Sigmoid colon (tissue), 7 donors: ENCODE results near the gene SCFD1. TPM values are rescaled to one million over a fixed set of nuclear protein-coding genes. Genes with fewer than 3 reads are reported as not detected.

Source experiments
- DNase-seq: peaks from one replicate; pipeline ENCODE4 v3.0.0-alpha.2; 2019
- H3K27ac ChIP-seq, 4 donors: fragments of 200-600 bp; sonication (generic); one replicate each; pipeline ENCODE4 v1.5.1; 2016 to 2019; ENCODE audit warnings: mild to moderate bottlenecking in 1 of 4
- H3K27me3 ChIP-seq, 3 donors: fragments of 200-600 bp; sonication (generic); one replicate each; pipeline ENCODE4 v1.5.1; 2019; ENCODE audit warnings: mild to moderate bottlenecking in 1 of 3
- H3K36me3 ChIP-seq, 4 donors: fragments of 200-600 bp; sonication (generic); one replicate each; pipeline ENCODE4 v1.5.1; 2016 to 2019
- H3K4me1 ChIP-seq, 4 donors: fragments of 200-600 bp; sonication (generic); one replicate each; pipeline ENCODE4 v1.5.1; 2017 to 2019
- H3K4me3 ChIP-seq, 4 donors: fragments of 200-600 bp; sonication (generic); one replicate each; pipeline ENCODE4 v1.5.1; 2017 to 2019; ENCODE audit warnings: mild to moderate bottlenecking in 2 of 4, moderate library complexity in 1 of 4
- H3K9me3 ChIP-seq, 4 donors: fragments of 200-600 bp in 3 of 4; sonication (generic) in 3 of 4; one replicate each; pipeline versions ENCODE4 v1.5.1 to v1.6.1; 2013 to 2019
- EP300 ChIP-seq, 4 donors: sonication (generic); formaldehyde crosslinking; IDR thresholded peaks; one replicate each; pipeline ENCODE4 v1.6.1; 2017; ENCODE audit warnings: antibody characterized with exemption in 4 of 4
- POLR2A ChIP-seq, 2 donors: fragments of 450-650 bp; IDR thresholded peaks; one replicate each; pipeline ENCODE4 v1.6.1; 2016; ENCODE audit warnings: antibody characterized with exemption in 2 of 2, mild to moderate bottlenecking in 2 of 2, moderate library complexity in 2 of 2
- POLR2AphosphoS5 ChIP-seq, 4 donors: sonication (generic); formaldehyde crosslinking; IDR thresholded peaks; one replicate each; pipeline ENCODE4 v1.6.1; 2017; ENCODE audit warnings: antibody characterized with exemption in 4 of 4
- WGBS, 2 donors: extraction: QIAGEN DNeasy Blood & Tissue Kit; methylation state at CpG; one replicate each; pipeline ENCODE4 v1.1.7; 2013; 5-methylcytosine and 5-hydroxymethylcytosine counted together
- intact Hi-C: fragments of 100-400 bp; cut with DNase I; formaldehyde crosslinking; loops from one replicate; pipeline ENCODE4 v1.15.1; 2023
- polyA plus RNA-seq, 3 donors: library from polyadenylated mRNA; stranded (reverse); fragments of 200-250 nt; gene quantifications; one replicate each; pipeline ENCODE4 v1.2.3, GENCODE V29; 2013
- total RNA-seq, 4 donors: library from RNA; depleted of rRNA; stranded (reverse); fragments of >200 nt; gene quantifications; one replicate each; pipeline ENCODE4 v1.1.0, GENCODE V29; 2016
- TF ChIP-seq, protein P1 (sequence below), 4 experiments: fragments of 450-650 bp in 3 of 4; fragments of 200-600 bp in 1 of 4; IDR thresholded peaks; one replicate each; pipeline ENCODE4 v1.5.1; 2016 to 2019; ENCODE audit warnings: antibody characterized with exemption in 4 of 4, mild to moderate bottlenecking in 3 of 4, moderate library complexity in 2 of 4
- donor health status: healthy with polysubstance abuse.
- donor health status: Bipolar disorder and iron deficiency.
- donor health status: healthy.

Gene SCFD1
- total and polyA plus RNA-seq, 7 donors: 36.1 to 86.1 (median 60.7) TPM

DNA sequence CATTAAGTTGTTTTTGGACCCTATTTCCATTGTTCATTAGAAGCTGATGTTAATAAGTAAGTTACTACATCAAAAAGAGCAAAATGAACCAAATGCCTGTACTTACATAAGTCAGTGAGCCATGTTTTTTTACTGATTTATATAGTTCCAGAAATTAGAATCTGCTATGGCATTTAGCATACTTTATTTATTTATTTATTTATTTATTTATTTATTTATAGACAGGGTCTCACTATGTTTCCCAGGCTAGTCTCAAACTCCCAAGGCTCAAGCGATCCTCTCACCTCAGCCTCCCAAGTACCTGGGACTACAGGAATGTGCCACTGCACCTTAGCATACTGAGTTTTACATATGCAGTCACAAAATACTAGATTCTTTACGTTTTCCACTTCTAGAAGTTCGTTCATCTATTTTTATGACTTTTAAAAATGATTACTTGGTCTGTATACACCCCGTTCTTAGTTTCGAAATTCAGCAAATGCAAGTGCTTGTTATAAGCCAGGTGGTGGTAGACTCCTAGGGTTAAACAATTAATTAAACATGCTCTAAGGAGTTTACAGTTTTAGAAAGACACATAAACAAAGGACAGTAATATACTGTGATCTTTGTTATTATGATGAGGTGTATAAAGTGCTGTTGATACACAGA lies 69.8 kb downstream of the SCFD1 start:
- Histone ChIP-seq H3K27me3 (no peaks in the 10 kb centered on the region), H3K4me1 (no peaks in the 10 kb centered on the region), H3K4me3 (no peak overlapping the region), H3K9me3 (no peaks in the 10 kb centered on the region), H3K36me3 (peaks cover 0 to 22% (median 4%) of the 10 kb centered on the region in 4 donors), H3K27ac (no peak overlapping the region)
- TF ChIP-seq POLR2A (IDR thresholded peaks at IDR 0.05): no peak
- no peak for TF ChIP-seq EP300 (IDR thresholded peaks at IDR 0.05)
- TF ChIP-seq POLR2AphosphoS5 (IDR thresholded peaks at IDR 0.05): no peak
- TF ChIP-seq, protein P1, sequence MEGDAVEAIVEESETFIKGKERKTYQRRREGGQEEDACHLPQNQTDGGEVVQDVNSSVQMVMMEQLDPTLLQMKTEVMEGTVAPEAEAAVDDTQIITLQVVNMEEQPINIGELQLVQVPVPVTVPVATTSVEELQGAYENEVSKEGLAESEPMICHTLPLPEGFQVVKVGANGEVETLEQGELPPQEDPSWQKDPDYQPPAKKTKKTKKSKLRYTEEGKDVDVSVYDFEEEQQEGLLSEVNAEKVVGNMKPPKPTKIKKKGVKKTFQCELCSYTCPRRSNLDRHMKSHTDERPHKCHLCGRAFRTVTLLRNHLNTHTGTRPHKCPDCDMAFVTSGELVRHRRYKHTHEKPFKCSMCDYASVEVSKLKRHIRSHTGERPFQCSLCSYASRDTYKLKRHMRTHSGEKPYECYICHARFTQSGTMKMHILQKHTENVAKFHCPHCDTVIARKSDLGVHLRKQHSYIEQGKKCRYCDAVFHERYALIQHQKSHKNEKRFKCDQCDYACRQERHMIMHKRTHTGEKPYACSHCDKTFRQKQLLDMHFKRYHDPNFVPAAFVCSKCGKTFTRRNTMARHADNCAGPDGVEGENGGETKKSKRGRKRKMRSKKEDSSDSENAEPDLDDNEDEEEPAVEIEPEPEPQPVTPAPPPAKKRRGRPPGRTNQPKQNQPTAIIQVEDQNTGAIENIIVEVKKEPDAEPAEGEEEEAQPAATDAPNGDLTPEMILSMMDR (IDR thresholded peaks at IDR 0.05): no peak
- intact Hi-C loops: no loop called here
- no peak for DNase-seq
- WGBS, 2 donors: 94% methylated on average over 5 of the region's 5 CpGs

DNA sequence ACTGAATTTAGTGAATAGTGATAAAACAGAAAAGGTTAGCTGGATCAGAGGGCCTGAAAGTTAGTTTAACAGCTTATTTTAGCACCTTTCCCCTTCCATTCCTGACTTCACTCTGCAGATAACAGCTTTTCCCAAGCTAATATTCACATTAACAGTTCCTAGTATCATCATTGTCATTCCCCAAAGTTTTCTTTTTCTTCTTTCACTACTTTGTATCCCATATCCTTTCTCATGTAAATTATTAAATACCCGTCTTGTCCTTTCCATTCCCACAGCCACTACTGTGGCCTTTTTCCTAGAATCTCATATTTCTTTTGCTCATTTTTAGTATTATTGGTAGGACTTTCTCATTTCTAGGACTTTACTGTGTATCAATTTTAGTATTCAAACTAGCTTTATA lies 70.5 kb downstream of the SCFD1 start:
- Histone ChIP-seq H3K4me3 (no peak overlapping the region), H3K9me3 (no peaks in the 10 kb centered on the region), H3K27me3 (no peaks in the 10 kb centered on the region), H3K36me3 (peaks cover 0 to 28% (median 4%) of the 10 kb centered on the region in 4 donors), H3K27ac (no peak overlapping the region), H3K4me1 (no peaks in the 10 kb centered on the region)
- intact Hi-C loops: no loop called here
- no peak for TF ChIP-seq EP300 (IDR thresholded peaks at IDR 0.05)
- DNase-seq: no peak
- 97 to 99% methylated on average over 1 of the region's 1 CpG for whole genome bisulfite sequencing, 2 donors

DNA sequence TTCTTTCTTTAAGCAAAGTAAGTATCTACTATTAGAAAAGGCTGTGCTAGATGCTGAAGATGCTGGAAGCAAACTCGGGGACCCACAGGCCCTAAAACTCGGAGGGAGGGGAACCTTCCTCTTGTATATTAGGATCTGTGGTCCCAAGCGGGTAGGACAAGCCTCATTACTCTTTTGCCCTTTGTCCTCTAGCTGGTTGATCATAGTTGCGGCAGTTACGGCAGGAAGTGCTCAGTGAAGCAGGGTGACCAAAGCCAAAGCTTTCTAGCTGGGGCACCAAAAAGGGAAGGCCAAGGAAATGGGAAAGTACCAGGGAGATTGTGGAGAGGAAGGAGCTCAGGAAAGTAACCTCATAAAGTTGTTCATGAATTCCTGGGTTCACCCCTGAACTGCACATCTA lies 76.3 kb downstream of the SCFD1 start:
- 30 to 69% methylated on average over 5 of the region's 5 CpGs for WGBS, 2 donors
- no peak for DNase-seq
- no peak overlapping the region for H3K4me3 ChIP-seq

DNA sequence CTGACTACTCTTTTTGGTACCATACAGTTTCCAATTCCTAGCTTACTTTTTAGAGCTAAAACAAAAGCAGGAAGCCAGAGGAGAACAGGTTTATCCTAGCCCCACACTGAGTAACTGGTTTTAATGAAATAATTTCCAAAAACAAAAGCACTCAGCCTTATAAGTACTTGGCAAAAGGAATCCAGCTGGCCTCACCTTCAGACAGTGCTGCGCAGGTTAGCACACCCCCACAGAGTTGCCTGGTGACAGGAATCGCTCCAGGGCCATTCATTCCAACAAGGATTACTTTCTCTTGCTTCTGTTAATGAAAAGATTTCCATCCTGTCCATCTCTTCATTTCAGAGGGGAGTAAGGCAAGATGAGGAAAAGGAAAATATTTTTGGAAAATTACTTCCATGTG lies 84.6 kb downstream of the SCFD1 start:
- Histone ChIP-seq H3K4me1 (peaks cover 0 to 12% (median 3%) of the 10 kb centered on the region in 4 donors), H3K9me3 (no peaks in the 10 kb centered on the region), H3K4me3 (no peak overlapping the region), H3K27ac (no peak overlapping the region), H3K27me3 (no peaks in the 10 kb centered on the region), H3K36me3 (peaks cover 0 to 41% (median 7%) of the 10 kb centered on the region in 4 donors)
- TF ChIP-seq POLR2A (IDR thresholded peaks at IDR 0.05) (no peak), POLR2AphosphoS5 (IDR thresholded peaks at IDR 0.05) (no peak), EP300 (IDR thresholded peaks at IDR 0.05) (no peak)
- TF ChIP-seq, protein P1 (IDR thresholded peaks at IDR 0.05): no peak
- intact Hi-C loops: no loop called here
- 92 to 93% methylated on average over 2 of the region's 2 CpGs for WGBS, 2 donors
- no peak for DNase-seq

More for the DNA sequence above, 76.3 kb downstream of the SCFD1 start:
- TF ChIP-seq POLR2A (IDR thresholded peaks at IDR 0.05): no peak
- TF ChIP-seq EP300 (IDR thresholded peaks at IDR 0.05): no peak
- TF ChIP-seq POLR2AphosphoS5 (IDR thresholded peaks at IDR 0.05): no peak
- TF ChIP-seq, protein P1 (IDR thresholded peaks at IDR 0.05): no peak
- Histone ChIP-seq H3K27me3 (no peaks in the 10 kb centered on the region), H3K4me1 (peaks cover 0 to 12% (median 5%) of the 10 kb centered on the region in 4 donors), H3K9me3 (no peaks in the 10 kb centered on the region), H3K36me3 (peaks cover 0 to 56% (median 8%) of the 10 kb centered on the region in 4 donors), H3K27ac (no peak overlapping the region)
- intact Hi-C loops: no loop called here

DNA sequence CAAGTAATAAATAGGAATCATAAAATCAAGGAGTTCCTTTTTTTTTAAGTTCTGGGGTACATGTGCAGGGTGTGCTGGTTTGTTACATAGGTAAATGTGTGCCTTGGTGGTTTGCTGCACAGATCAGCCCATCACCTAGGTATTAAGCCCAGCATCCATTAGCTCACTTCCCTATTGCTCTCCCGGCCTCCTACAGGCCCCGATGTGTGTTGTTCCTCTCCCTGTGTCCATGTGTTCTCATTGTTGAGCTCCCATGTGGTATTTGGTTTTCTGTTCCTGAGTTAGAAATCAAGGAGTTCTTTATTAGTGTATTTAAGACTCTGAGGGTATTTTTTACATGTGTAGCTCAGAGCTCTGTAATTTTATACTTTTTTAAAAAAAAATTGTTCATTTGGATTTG lies 86.0 kb downstream of the SCFD1 start:
- H3K4me3 ChIP-seq: no peak overlapping the region
- H3K27me3 ChIP-seq: no peaks in the 10 kb centered on the region
- intact Hi-C loops: no loop called here
- H3K36me3 ChIP-seq: peaks cover 0 to 31% (median 7%) of the 10 kb centered on the region in 4 donors
- no peak overlapping the region for H3K27ac ChIP-seq
- TF ChIP-seq, protein P1 (IDR thresholded peaks at IDR 0.05): no peak
- no peak for TF ChIP-seq EP300 (IDR thresholded peaks at IDR 0.05)
- TF ChIP-seq POLR2A (IDR thresholded peaks at IDR 0.05): no peak
- TF ChIP-seq POLR2AphosphoS5 (IDR thresholded peaks at IDR 0.05): no peak
- H3K4me1 ChIP-seq: peaks cover 0 to 12% (median 0%) of the 10 kb centered on the region in 4 donors
- 76 to 93% methylated on average over 2 of the region's 2 CpGs for WGBS, 2 donors
- no peaks in the 10 kb centered on the region for H3K9me3 ChIP-seq
- no peak for DNase-seq
